Right cardiac atrium (tissue), 5 donors: ENCODE data around the gene TREH. TPM values are rescaled to one million over a fixed set of nuclear protein-coding genes. Genes with fewer than 3 reads are reported as not detected.
A peak's percentile ranks its signal among the peaks of the same experiment; 100 is the strongest.
"Not testable (repeated sequence)": the region's sequence is repeated elsewhere in the genome, so short reads cannot be mapped to it uniquely, and the experiment has no call there.

Source experiments
- ATAC-seq, 2 donors: fragments of 200-7000 bp; cut with Tn5 transposase; one replicate each; pipeline versions ENCODE4 v1.8.0 to v1.9.1; 2020; ENCODE audit warnings: moderate library complexity in 2 of 2, mild to moderate bottlenecking in 1 of 2
- DNase-seq, 3 donors: peaks; one replicate each; pipeline ENCODE4 v3.0.0-alpha.2; 2020
- H3K27ac ChIP-seq: one replicate; pipeline ENCODE4 v1.5.1; 2013; ENCODE audit warnings: mild to moderate bottlenecking, low read length, control low read depth, moderate library complexity
- H3K27me3 ChIP-seq: one replicate; pipeline ENCODE4 v1.6.1; 2013; ENCODE audit not compliant: control insufficient read depth, insufficient read depth
- H3K4me1 ChIP-seq: one replicate; pipeline ENCODE4 v1.6.1; 2013; ENCODE audit warnings: low read length; ENCODE audit not compliant: control insufficient read depth, insufficient read depth
- H3K4me3 ChIP-seq: one replicate; pipeline ENCODE4 v1.5.1; 2013; ENCODE audit warnings: low read length, control low read depth
- H3K9me3 ChIP-seq: one replicate; pipeline ENCODE4 v1.6.1; 2013; ENCODE audit warnings: low read length; ENCODE audit not compliant: control insufficient read depth
- WGBS: extraction: QIAGEN DNeasy Blood & Tissue Kit; methylation state at CpG from one replicate; pipeline ENCODE4 v1.1.7; 2013; 5-methylcytosine and 5-hydroxymethylcytosine counted together
- intact Hi-C, 4 donors: fragments of 100-400 bp; cut with DNase I; formaldehyde crosslinking; loops; one replicate each; pipeline versions ENCODE4 v1.11.0 to v1.14.0; 2022 to 2023
- polyA plus RNA-seq: library from polyadenylated mRNA; stranded (reverse); fragments of 200-250 nt; gene quantifications from one replicate; pipeline ENCODE4 v1.2.3, GENCODE V29; 2013
- total RNA-seq, 4 donors: library from RNA; stranded (reverse); fragmentation: NEBNext Ultra II Directional; extraction: Animal tissue kit (Norgen Biotek cat#: 25700); gene quantifications; one replicate each; pipeline ENCODE4 v1.2.1, GENCODE V29; 2021
- donor health status: healthy with polysubstance abuse.
- donor health status: DM: no; HTN: yes; CAD: no.
- donor health status: DM: no; HTN: no; CAD: no.
- donor health status: DM: no; HTN: yes; CAD: no; lungs with severe emphysema.
- donor health status: DM: yes; HTN: yes; CAD: no.

Gene TREH
- total and polyA plus RNA-seq, 5 donors: 1.2 TPM; not detected in 4

DNA sequence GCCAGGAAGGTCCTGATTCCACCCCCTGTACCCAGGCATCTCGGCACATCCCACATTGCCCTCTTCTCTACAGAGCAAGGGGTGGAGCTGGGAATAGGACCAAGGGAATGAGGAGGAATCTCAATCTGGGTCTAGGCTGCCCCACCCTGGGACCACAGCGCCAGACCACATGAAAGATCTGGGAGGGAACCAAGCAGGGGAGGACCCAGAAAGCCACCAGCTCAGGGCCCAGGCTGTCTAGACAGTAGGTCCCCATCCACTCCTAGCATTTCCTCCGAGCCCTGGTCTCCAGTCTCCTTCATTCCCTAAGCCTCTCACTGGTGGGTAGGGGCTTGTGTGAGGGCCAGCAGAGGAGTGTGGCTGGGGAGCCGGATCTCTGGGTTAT is 60.5 kb downstream of the TREH start:
- Histone ChIP-seq H3K4me1 (peaks cover 22% of the 10 kb centered on the region), H3K27ac (peak overlapping the region; percentile 90), H3K4me3 (no peak overlapping the region), H3K9me3 (no peaks in the 10 kb centered on the region), H3K27me3 (no peaks in the 10 kb centered on the region)
- DNase-seq (peak; percentile 84 to 88 (median 84)), ATAC-seq (peak; percentile 46 to 50)
- intact Hi-C loops: no loop called here
- 19% methylated on average over 4 of the region's 4 CpGs for WGBS

- Histone ChIP-seq H3K4me3 (no peak overlapping the region), H3K9me3 (no peaks in the 10 kb centered on the region), H3K27me3 (no peaks in the 10 kb centered on the region), H3K4me1 (peaks cover 26% of the 10 kb centered on the region), H3K27ac (peak overlapping the region; percentile 90)
- DNase-seq: peak; percentile 90 to 94 (median 92)
- intact Hi-C loops: no loop called here
- 22% methylated on average over 11 of the region's 11 CpGs for WGBS
- peak; percentile 51 to 62 for ATAC-seq
Observed at GRCh38 chr11:118618115-118618990, 61.1 kb downstream of the TREH start.

- DNase-seq (peak in 1 of 3 donors; percentile 47), ATAC-seq (no peak)
- Histone ChIP-seq H3K27ac (no peak overlapping the region), H3K27me3 (no peaks in the 10 kb centered on the region), H3K4me3 (no peak overlapping the region), H3K4me1 (peaks cover 25% of the 10 kb centered on the region), H3K9me3 (no peaks in the 10 kb centered on the region)
- 79% methylated on average over 5 of the region's 5 CpGs for WGBS
- intact Hi-C loops: no loop called here
Observed at GRCh38 chr11:118615976-118616371, 63.5 kb downstream of the TREH start.

DNA sequence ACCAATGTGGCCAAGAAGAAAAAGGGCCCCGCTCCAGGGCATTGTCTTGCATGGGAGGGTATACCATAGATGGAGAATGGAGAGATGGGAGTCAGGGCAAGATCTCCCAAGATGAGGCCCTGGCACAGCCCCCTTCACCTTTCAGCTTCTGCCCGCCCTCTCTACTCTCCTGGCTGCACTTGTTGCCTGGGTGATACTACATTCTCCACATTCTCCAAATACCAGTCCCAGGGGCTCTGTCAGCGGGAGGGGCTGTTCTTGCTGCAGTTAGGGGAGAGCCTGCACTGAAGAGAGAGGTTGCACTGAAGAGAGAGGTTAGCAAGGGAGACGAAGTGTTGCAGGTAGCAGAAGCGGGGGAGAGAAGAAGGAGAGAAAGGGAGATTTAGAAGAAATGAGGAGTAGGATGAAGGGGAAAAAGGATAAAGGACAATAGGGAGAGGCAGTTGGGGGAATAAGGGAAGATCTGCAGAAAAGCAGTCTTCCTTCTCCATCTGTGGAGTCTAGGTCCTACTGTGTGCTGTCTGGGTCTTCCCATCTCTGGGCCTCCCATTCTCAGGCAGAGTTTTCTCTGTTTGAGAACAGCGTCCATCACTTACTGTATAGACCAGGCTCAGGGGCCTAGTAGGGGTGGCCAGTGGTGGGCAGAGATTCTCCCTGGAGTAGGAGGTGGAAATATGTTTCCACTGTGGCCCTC is 64.0 kb downstream of the TREH start:
- no peak for ATAC-seq
- WGBS: 84% methylated on average over 6 of the region's 6 CpGs
- no peaks in the 10 kb centered on the region for H3K27me3 ChIP-seq
- H3K4me3 ChIP-seq: no peak overlapping the region
- H3K4me1 ChIP-seq: peaks cover 20% of the 10 kb centered on the region
- DNase-seq: peak in 2 of 3 donors; percentile 2 to 30
- intact Hi-C loops: no loop called here
- H3K9me3 ChIP-seq: no peaks in the 10 kb centered on the region
- no peak overlapping the region for H3K27ac ChIP-seq

GRCh38 chr11:118614511-118614910 is 64.9 kb downstream of the TREH start:
- H3K27me3 ChIP-seq: no peaks in the 10 kb centered on the region
- peak in 1 of 3 donors; percentile 9 for DNase-seq
- H3K27ac ChIP-seq: no peak overlapping the region
- intact Hi-C loops: no loop called here
- ATAC-seq: no peak
- H3K4me1 ChIP-seq: peaks cover 14% of the 10 kb centered on the region
- WGBS: 74% methylated on average over 7 of the region's 7 CpGs
- no peaks in the 10 kb centered on the region for H3K9me3 ChIP-seq
- no peak overlapping the region for H3K4me3 ChIP-seq

- 31% methylated on average over 7 of the region's 7 CpGs for WGBS
- peak overlapping the region; percentile 61 for H3K27ac ChIP-seq
- H3K27me3 ChIP-seq: no peaks in the 10 kb centered on the region
- H3K9me3 ChIP-seq: no peaks in the 10 kb centered on the region
- peaks cover 7% of the 10 kb centered on the region for H3K4me1 ChIP-seq
- H3K4me3 ChIP-seq: no peak overlapping the region
- intact Hi-C loops: no loop called here
- peak; percentile 17 to 59 for ATAC-seq
- DNase-seq: peak; percentile 83 to 89 (median 85)
Observed at GRCh38 chr11:118612378-118612777, 67.1 kb downstream of the TREH start.

DNA sequence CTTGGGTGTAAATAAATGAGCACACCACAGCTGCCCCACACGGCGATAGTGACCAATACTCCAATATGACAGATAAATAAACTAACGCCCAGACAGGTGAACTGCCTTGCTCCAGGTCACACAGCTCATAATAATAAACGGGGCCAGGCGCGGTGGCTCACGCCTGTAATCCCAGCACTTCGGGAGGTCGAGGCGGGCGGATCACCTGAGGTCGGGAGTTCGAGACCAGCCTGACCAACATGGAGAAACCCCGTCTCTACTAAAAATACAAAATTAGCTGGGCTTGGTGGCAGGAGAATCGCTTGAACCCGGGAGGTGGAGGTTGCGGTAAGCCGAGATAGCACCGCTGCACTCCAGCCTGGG is 68.0 kb downstream of the TREH start:
- H3K27ac ChIP-seq, H3K9me3 ChIP-seq, H3K4me1 ChIP-seq, H3K27me3 ChIP-seq, ATAC-seq, intact Hi-C loops: not testable (repeated sequence)
- H3K4me3 ChIP-seq: peak overlapping the region; percentile 84
- WGBS: 56% methylated on average over 19 of the region's 19 CpGs
- peak in 1 of 3 donors; percentile 43 for DNase-seq

GRCh38 chr11:118610773-118611432 is 68.5 kb downstream of the TREH start:
- no peaks in the 10 kb centered on the region for H3K27me3 ChIP-seq
- peak overlapping the region; percentile 59 for H3K27ac ChIP-seq
- WGBS: 4% methylated on average over 54 of the region's 54 CpGs
- H3K4me1 ChIP-seq: peaks cover 7% of the 10 kb centered on the region
- H3K9me3 ChIP-seq: no peaks in the 10 kb centered on the region
- ATAC-seq (peak; percentile 33 to 38), DNase-seq (peak; percentile 83 to 95 (median 94))
- H3K4me3 ChIP-seq: peak overlapping the region; percentile 84
- intact Hi-C loops: no loop called here

GRCh38 chr11:118610225-118610772 is 69.2 kb downstream of the TREH start:
- Histone ChIP-seq H3K4me1 (peaks cover 7% of the 10 kb centered on the region), H3K9me3 (no peaks in the 10 kb centered on the region), H3K27ac (peak overlapping the region; percentile 75), H3K27me3 (no peaks in the 10 kb centered on the region), H3K4me3 (peak overlapping the region; percentile 84)
- WGBS: 18% methylated on average over 42 of the region's 42 CpGs
- intact Hi-C loops: no loop called here
- DNase-seq: peak; percentile 42 to 73 (median 68)
- ATAC-seq: no peak

GRCh38 chr11:118609380-118610224 is 69.8 kb downstream of the TREH start:
- intact Hi-C loops: loop anchor here in 2 of 4 donors (5.0 kb wide), 1 partner anchor 48 kb away; no protein-coding TSS in a partner anchor
- Histone ChIP-seq H3K9me3 (no peaks in the 10 kb centered on the region), H3K4me3 (peak overlapping the region; percentile 84), H3K27me3 (no peaks in the 10 kb centered on the region), H3K27ac (peak overlapping the region; percentile 75), H3K4me1 (peaks cover 7% of the 10 kb centered on the region)
- DNase-seq (peak; percentile 54 to 78 (median 72)), ATAC-seq (peak in 1 of 2 donors; percentile 1)
- 26% methylated on average over 57 of the region's 57 CpGs for WGBS
